SH-SY5Y (cell line): ENCODE measurements around the gene BTG4.

Source experiments
- GATA2 ChIP-seq: IDR thresholded peaks from 2 replicates; pipeline ENCODE4 v1.6.1; 2011; ENCODE audit warnings: mild to moderate bottlenecking, low read depth, low read length
- GATA3 ChIP-seq: IDR thresholded peaks from 2 replicates; pipeline ENCODE4 v1.6.1; 2011; ENCODE audit warnings: low read depth, mild to moderate bottlenecking, low read length, moderate library complexity

DNA sequence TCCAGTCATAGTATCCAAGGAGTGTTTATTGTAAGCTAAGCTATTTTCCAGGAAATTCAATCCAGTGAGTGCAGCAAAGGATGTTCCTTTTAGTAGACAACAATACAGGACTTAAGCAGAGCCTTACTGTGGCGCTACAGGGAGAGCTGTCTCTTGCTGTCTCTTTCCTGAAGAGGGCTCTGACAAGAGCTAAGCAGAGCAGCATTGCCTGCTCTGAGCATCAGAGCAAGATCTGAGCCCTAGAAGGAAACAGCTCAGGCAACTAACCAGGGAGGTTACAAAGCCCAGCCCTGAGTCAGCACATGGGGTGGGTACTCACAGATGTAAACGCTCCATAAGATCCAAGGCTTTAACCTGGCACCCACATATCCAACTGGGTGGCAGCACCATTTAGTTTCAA is 36.3 kb upstream of the BTG4 start:
- TF ChIP-seq GATA3: no peak
- TF ChIP-seq GATA2: no peak
